Myocyte (in vitro differentiated cells): ENCODE data around the gene FARSB. TPM values are rescaled to one million over a fixed set of nuclear protein-coding genes. Genes with fewer than 3 reads are reported as not detected.
"Not testable (repeated sequence)": the region's sequence is repeated elsewhere in the genome, so short reads cannot be mapped to it uniquely, and the experiment has no call there.

Experiments used
- DNase-seq: peaks from one replicate; pipeline ENCODE4 v3.0.0-alpha.2; 2012; ENCODE audit warnings: low read depth
- polyA plus RNA-seq: library from polyadenylated mRNA; unstranded; fragments of >200 nt; gene quantifications from one replicate; pipeline ENCODE4 v1.2.1, GENCODE V29; 2012; ENCODE audit warnings: missing spikeins
- total RNA-seq: library from RNA; depleted of rRNA; stranded (reverse); fragments of >200 nt; gene quantifications from 2 replicates; pipeline ENCODE4 v1.2.3, GENCODE V29; 2014

The FARSB gene
- total RNA-seq = 32.8 and 34.3 TPM in 2 replicates
- 19.2 TPM for polyA plus RNA-seq

DNA sequence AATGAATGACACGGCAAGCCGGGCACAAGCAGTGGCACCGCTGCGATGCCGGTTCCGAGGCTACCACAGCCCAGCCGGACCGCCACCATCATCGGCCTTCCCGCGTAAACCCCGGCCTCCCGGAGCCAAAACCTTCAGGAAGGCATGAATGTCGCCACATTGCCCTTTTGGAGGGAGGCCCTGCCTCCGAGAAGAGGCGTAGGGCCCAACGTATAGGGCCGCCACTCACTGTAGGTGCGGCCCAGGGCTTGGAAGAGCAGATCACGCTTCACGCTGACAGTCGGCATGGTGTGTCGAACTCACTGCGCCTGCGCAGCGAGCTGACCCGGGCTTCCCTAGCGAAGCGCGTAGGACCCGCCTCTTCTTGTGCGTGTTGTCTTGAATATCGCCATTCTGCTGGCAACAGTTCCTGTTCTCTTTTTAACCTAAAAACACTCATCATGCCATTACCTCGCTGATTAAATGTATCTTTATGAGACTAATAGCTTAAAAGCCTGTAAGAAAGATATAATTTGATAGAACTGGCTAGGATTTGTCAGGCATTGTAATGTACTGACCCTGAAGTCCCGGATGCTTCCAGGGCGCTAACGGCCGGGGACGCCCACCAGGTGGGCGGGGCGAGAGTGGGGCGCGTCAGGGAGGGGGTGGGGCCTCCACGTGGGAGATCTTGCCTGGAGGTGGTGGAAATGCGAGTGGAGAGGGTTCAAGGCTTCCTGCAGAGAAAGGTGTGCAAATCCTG, at the start of gene FARSB:
FARSB (minus strand) TSS at position 306 of the 739 bp plus-strand sequence; CDS start at position 287, 19 bp downstream.
- DNase-seq = peak; percentile 96

DNA sequence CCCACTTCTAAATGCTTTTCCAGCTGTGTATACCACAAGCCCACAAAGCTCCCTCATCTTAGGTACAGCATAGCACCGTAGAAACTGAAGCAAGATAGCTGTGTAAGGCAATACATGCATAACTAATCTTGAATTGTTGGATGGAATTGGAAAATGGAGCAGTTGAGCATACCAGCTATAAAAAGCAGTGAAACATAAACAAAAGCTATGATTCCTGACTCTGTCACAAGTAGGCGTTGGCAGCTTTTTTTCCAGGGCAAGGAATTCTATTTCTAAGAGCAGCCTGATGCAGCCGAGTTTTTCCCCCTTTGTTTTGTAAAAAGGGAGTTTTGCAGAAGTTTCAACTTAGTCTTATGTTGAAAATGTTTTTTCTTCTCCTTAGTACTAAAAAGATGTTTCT, 48.0 kb upstream of the FARSB start:
- no peak for DNase-seq

DNA sequence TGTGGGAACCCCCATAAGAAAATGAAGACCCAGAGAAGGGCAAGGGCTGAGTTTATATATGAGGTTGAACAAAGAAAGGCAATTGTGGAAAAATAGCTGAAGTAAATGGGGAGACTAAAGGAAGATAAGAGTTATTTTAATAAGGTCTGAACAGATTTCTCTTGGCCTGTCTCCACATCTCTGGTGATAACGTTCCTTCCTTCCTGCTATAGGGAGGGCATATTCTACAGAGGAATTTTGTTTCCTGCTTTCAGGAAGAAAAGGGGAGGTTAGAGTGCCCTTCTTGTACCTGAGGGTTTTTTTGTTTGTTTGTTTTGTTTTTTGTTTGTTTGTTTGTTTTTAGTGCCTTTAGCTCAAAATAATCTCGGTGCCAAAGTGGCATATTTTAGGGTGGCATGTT, 47.2 kb upstream of the FARSB start:
- no peak for DNase-seq

DNA sequence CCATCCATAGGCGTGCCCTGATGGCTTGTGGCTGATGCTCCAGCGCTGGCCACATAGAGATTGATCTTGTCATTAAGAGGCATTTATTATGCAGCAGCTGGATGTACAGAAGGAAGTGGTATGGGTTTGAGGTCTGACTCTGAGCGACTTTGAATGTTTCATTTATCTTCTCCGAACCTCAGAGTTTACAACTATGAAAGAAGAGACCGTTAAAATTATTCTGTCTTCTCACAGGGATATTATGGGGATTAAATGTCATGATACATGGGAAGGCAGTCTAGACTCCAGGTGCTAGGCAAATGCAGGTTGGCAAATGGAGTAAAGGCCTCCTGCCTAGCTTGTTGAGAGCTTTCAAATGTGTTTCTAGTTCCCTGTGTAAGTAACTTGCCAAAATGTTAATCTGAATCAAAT, 45.8 kb upstream of the FARSB start:
- DNase-seq = no peak

DNA sequence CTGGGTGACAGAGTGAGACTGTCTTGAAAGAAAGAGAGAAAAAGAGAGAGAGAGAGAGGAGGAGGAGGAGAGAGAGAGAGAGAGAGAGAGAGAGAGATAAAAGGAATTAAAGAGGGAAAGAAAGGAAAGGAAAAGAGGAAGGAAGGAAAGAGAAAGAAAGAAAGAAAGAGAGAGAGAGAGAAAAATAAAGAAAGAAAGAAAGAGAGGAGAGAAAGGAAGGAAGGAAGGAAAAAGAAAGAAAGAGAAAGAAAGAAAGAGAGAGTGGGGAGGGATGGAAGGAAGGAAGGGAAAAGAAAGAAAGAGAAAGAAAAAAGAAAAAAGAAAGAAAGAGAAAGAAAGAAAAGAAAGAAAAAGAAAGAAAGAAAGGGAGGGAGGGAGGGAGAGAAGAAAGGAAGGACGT, 45.3 kb upstream of the FARSB start:
- DNase-seq = no peak

DNA sequence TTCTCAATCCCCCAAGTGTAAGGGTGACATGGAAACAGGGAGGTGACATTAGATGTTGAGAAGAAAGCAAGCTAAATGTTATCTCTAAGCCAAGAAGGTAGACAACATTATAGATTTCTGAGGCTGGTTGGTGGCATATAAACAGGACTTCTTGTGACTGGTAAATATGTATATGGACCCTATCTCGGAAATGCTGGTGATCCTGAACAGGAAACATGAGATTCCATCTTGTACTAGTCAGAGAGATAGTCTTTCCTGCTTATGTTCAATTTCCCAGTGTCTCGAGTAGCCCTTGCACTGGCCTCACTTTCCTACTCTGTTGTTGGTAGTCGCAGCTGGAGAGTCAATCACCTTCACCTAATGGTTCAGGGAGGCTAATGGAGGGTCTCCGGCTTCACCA, 42.4 kb upstream of the FARSB start:
- DNase-seq = no peak

DNA sequence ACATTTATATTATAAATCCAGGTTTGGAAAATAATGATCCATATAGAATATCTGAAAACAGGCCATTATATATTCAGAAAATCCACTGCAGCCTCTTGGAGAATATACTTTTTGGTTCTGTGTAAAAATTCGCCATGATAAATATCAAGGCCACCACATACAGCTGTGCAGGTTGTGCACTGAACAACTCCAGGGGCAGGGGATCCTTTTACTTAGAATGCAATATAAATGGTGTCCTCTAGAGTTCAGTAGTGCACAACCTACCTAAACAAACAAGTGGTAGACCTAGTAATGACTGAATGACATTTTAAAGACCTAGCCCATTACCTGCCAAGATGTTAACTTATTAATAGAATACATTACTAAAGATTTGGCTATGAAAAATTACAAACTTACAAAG, 37.9 kb upstream of the FARSB start:
- peak; percentile 39 for DNase-seq

DNA sequence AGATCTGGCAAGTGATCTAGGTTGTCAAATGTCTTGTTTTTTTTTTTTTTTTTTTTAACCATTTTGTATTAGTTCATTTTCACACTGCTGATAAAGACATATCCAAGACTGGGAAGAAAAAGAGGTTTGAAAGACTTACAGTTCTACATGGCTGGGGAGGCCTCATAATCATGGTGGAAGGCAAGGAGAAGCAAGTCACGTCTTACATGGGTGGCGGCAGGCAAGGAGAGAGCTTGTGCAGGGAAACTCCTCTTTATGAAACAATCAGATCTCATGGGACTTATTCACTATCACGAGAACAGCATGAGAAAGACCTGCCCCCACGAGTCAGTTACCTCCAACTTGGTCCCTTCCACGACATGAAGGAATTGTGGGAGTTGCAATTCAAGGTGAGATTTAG, 37.5 kb upstream of the FARSB start:
- not testable (repeated sequence) for DNase-seq

DNA sequence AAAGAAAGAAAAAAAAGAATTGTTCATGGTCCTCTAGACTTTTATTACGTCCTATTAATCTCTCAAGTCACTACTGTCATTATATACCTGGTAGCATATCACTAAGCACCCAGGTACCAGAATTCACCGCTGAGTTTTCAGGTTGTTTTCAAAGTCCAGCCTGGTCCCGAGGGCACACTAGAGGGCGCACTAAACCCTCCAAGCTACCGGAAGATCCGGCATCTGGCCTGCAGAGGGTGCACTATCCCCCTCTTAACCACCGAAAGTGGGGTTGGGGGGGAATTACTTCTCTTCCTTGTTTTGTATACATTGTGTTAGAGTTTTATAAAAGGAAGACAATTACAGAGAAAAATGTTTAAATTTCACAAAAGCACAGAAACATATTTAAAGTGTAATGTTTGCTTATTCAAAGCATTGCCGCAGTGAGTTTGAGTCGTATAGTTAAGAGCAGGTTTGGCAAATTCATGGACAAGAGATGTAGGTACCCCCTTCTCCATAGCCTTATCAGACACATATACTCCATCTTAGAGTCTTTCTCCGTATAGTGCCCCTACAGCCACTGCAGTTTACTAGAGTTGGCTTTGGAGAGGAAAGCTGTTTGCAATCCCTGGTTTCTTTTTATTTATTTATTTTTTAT, 34.8 kb upstream of the FARSB start:
- peak; percentile 76 for DNase-seq

DNA sequence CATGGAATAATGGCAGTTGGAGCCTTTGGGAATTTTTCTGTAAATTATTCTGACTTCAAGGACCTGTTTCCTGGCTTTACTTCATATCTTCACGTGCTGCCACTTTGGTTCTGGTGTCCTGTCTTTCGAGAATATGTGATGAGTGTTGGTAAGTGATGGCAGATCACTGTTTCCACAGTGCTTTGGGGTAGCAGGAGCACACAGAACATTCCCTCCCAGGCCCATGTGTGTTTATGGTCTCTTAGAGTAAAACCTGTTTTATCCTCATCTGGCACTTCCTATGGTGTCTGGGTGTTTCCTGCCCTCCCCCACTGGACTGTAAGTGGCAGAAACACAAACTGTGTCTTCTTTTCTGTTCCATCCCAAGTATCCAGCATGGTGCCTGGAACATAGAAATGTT, 33.4 kb upstream of the FARSB start:
- no peak for DNase-seq

DNA sequence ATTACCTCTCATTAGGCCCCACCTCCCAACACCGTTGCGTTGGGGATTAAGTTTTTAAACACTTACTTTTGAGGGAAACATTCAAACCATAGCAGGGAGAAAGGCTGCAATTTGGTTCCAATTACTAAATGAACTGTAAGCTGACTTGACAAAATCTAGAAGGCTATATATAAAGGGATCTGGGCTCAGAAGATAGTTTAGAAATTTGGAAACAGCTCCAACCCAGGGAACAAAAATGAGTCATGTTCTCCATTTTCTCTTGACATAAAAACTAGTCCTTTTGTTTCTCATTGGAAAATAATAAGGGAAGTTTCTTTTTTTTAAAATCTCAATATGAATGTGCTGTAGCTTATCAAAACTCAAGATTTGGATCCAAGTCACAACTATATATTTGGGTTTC, 33.0 kb upstream of the FARSB start:
- DNase-seq = no peak

DNA sequence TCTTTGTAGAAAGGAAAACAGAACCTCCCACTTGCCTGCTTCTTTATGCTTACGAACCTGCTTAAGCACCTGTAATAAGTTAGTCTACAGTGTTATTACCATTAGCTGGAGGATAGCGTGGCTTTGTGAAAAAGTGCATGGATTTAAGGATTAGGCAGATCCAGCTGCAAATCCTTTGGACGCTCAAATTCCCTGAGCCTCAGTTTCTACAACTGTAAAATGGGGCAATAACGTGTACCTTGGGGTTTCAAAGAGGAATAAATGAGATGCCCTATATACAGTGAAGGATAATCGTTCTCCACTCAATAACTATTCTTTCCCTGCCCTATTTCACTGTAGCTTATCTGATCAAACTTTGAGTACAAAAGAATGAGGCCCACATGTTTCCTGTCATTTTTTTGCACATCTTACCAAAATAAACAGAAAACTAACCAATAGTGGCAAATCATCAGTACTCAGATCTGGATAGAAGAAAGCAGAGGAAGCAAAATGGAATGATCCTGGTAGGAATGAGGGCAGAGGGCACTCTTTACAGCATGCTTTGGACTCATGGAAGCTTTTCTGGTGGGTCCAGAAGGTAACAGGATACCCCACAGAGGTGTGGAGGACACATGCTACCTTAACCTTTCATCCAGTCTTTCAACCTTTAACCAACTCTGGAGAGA, 30.3 kb upstream of the FARSB start:
- DNase-seq = no peak

DNA sequence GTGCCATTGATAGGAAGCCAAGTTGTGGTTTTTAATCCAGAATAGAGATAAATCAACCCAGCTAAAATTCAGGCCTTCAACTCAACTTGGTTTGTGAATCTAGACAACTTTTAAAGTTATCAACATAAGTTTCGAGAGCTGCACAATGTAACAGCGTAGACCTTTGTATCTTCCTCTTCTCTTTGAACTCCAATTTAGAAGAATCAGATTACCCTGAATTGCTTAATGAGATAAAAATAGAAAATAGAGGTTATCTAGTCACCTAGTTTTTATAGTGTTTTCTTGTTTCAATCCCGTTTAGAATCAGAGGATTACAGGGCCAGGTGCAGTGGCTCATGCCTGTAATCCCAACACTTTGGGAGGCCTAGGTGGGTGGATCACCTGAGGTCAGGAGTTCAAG, 27.9 kb upstream of the FARSB start:
- no peak for DNase-seq

DNA sequence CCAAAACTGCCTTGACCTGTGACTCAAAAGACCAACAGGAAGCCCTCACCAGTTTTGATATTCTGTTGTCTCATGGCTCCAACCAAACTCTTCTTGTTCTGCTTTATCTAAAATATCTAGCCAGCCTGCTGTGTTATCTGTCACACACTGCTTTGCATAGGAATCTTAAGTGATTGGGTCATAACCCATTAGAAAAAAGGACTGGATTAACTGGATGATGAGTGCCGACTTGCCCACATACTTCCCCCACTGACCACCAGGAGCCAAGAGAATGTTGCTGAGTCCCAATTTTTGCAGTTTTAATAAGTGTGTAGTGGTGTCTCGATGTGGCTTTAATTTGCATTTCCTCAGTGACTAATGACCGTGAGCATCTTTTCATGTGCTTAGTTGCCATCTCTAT, 22.1 kb upstream of the FARSB start:
- DNase-seq = no peak

DNA sequence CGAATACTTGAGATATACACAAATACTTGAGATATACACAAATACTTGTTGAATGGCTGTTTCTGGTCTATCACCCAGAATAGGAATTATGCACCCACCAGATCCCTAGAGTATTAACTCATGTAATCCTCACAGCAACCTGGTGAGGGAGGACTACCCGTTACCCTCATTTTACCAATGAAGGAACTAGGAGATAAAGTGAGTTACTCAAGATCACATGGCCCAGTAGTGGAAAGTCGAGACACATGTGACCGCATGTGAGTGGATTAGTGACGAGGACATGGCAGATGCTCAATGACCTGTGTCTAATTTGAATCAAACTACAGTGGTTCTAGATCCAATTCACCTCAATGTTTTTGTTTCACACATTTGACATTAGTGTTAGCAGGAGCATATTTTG, 18.0 kb upstream of the FARSB start:
- DNase-seq = no peak

DNA sequence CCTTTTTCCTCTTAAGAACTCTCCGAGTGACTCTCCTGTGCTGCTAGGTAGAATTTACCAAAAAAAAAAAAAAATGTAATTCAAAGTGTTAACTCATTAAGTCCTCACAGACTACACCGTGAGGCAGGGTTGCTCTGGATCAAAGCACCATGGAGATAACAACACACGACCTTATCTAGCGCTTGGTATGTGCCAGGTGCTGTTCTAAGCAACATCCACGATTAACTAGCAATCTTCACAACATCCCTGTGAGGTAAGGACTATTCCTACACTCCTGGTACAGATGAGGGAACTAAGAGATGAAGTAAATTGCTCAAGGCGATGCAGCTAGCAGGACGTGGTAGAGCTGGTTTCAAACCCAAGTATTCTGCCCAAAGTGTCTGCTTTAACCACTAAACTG, 17.4 kb upstream of the FARSB start:
- DNase-seq = no peak

DNA sequence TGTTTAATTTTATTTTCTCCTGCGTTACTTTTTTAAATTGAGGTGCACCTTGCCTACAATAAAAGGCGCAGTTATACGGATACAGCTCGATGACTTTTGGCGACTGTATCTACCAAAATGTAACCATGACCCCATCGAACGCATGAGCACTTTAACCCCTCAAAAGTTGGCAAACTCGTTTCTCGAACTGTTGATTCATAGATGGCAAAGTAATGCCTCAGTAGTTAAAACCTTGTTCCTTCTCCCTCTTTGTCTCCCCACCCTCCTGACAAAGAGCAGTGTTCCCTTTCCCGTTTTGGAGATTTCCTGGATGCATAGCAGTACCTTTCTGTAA, 16.1 kb upstream of the FARSB start:
- DNase-seq = no peak

DNA sequence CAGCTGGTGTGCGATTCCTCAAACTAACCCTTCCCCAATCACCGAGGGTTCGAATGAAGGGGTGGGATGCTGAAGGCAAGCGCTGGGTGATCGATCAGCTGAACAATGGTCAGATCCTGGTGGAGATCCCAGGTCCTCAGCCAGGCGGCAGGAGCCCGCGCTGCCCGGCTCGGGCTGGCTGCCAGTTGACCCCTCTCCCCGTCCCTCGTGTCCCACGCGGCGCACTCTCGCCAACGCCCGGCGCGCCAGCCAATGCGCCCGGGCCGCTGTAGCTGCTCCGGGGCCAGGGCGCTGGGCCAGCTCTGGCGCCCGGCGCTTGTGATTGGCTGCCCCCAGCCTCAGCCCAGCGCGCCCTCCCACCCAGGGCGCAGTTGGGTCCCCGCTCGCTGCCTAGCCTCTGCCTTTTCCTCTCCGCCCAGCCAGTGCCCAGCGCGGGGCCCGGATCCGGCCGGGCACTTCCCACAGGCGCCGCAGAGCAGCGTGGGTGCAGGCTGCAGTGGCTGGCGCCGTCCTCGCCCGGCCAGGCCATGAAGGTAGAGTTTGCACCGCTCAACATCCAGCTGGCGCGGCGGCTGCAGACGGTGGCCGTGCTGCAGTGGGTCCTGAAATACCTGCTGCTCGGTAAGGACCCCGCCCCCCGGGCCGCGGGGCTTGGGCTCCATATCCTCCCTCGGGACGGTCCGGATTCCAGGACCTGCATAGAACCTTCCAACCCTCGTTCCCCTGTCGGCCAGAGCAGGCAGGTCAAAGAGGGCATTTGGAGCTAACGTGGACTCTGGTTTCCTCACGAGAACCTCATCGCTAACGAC, 15.6 kb upstream of the FARSB start, which contains the start of gene MOGAT1:
MOGAT1 (plus strand) TSS at position 400 of the 809 bp plus-strand sequence; CDS start at position 528, 128 bp downstream.
- DNase-seq = peak; percentile 9

DNA sequence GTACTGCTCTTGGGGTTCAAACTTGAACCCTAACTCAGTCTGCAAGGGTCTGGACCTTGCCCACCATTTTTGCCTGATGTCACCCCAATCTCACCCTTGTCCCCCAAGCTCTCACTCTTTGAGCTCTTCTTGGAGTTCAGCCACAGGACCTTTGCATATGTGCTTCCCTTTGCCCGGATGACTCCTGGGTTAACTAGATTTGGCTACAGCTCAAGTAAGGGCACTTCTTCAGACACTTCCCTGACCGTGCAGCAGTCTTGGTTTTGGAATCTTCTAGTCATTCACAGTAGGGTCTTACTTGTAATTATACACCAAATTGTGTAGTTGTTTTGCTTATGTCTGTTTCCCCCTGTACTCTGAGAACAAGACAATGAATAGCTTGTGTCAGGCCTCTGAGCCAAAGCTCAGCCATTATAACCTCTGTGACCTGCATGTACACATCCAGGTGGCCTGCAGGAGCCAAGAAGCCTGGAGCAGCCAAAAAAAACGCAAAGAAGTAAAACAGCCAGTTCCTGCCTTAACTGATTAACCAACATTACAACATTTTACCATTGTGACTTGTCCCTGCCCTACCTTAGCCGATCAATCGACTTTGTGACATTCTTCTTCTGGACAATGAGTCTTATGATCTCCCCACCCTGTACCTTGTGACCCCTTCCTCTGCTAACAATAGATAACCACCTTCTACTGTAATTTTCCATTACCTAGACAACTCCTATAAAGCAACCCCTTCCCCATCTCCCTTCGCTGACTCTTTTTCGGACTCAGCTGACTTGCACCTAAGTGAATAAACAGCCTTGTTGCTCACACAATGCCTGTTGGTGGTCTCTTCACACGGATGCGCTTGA, 14.5 kb upstream of the FARSB start:
- no peak for DNase-seq

DNA sequence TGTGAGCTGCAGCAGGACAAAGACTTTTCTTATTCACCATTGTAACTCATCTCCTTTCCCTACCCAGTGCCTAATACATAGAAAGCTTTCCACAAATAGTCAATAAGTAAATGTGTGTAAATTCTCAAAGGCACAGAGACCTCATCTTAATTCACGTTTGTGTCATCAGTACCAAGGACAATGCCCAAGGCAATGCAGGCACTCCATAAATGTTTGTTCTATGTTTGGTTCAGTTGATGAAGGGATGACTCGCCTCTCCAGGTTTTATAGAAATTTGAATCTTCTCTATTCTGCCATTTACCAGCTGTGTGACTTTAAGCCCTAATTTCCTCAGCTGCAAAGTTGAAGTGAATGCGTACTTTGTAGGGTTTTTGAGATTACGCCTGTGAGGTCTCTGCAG, 13.5 kb upstream of the FARSB start:
- DNase-seq = no peak
